Fibroblast of gingiva (primary cell): ENCODE data around the gene TENM4.

Experiments used
- DNase-seq: peaks from one replicate; pipeline ENCODE4 v3.0.0-alpha.2; 2011; ENCODE audit warnings: low read depth

TENM4 gene

DNA sequence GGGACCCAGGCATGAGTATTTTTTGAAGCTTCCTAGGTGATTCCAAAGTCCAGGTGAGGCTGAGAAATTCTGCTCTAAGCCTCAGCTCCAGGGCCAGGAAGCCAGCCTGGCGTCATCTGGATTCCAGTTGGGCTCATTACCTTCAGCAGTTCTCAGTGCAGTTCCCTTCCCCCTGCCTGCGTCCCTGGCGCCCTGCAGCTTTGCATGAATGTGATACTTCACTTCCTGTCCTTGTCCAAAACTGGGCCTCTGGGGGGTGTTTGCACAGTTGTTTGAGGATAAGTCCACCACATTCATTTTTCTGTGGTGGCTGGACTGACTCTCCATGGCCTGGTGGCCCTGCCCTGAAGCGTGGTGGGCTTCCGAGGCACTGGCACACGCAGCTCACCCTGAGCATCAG, 98.1 kb downstream of the TENM4 start:
- no peak for DNase-seq

DNA sequence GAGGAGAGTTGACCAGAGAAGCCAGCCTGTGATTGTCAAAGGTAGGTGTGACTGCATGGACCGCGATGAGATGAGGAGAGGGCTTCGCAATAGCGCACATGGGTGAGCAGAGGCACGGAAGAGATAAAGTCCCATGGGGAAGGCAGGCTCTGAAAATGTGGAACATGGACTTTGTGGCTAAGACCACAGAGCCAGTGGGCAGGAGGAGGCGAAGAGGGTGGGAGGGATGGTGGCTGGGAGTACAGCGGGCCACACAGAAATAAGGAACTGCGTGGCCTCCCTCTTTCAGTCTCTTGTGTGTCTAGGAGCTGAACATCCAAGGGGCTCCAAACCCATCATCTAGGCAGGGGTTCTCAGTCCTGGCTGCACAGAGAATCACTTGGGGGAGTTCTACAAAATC, 98.6 kb downstream of the TENM4 start:
- no peak for DNase-seq

DNA sequence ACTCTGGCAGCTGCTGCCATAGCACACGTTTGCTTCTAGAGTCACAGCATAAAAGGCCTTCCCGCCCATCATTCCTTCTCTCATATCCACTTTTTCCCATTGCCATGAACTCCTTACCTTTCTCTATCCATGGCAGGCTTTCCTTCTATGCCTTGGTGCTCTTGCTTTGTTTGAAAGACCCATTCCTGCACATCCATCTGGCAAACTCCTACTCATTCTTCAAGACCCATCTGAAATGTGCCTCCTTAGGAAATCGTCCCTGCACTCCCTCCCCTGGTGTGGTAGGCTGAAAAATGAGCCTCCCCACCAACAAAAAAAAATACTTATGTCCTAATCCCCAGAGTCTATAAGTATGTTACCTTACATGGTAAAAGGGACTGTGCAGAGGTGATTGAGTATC, 100.3 kb downstream of the TENM4 start:
- DNase-seq = no peak

DNA sequence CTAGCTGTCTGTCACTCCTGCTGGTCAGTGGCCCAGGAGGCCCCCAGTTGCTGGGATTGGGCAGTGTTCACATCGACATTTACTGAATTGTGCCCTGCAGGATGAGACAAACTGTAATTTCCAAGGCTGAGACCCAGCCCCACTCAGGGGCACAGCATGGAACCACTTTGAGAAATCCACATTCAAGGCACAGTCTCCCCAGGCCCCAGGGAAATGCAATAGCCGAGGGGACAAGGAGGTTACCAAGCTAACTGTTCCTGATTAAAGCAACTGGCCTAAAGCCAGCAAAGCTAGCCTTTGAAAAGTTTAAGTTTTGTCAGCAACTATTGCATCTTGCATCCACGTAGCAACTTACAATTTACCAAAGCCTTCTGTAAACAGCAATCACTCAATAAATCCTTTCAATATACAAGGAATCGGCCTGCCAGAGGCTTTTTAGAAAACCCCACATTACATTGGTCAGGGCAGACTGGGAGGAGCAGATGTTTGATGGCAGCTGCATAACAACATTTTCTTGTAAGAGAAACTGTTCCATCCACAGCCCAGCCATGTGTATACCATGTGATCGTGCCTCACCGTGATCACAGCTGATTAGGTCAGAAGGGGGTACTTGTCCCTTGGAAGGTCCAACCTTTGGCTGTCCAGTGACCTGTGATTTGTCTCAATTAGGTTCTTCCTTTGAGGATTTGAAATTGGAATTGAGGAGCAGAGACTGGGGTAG, 103.9 kb downstream of the TENM4 start:
- no peak for DNase-seq

DNA sequence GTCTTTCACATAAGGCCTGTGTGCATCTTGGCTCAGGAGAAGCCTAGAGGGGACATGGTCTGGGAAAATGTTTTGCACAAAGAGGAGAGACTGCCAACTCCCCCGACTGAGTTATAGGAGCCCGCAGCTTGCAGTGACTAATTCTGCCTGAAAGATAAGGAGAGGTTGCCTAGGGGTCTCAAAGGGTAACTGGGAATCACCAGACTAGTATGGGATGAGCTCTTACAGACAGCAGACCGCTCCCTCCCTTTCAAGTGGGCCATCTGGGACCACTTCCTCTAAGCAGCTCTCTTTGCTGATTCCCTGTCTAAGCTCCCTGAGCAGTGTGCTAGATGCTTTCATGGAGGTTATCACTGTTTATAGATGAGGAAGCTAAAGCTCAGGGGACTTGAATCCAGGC, 105.1 kb downstream of the TENM4 start:
- no peak for DNase-seq

GRCh38 chr11:79333355-79333754, 107.5 kb downstream of the TENM4 start:
- DNase-seq = no peak

- DNase-seq = no peak
Observed at GRCh38 chr11:79332017-79332416, 108.8 kb downstream of the TENM4 start.

DNA sequence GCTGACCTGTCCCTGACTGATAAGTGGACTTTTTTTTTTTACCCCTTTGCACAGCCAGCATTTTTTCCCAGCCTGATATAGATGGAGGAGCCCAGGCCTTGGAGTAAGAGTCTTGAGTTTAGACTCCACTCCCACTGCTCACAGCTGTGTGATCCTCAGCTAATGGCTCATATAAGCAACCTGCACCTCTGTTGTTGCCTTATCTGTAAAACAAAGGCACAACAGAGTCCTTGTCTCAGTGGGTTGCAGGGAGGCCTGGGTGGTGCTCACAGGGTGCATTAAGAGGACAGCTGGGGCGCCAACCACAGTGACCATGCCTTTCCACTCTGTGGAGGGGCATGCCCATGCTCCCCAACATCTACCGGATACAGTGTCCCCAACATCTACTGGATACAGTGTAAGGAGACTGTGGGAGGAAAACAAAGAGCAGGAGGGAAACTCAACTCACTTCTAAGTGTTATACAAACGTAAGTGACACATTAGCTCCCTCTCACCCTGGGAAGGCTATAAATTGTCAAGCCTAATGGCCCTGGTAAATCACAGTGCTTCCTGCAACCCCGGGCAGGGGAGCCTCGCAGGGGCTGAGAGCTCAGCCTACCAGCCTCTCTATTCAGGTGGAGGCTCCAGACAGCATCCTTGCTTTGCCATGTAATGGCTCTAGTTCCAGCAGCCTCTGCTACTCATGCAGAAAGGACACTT, 109.5 kb downstream of the TENM4 start:
- DNase-seq = no peak

- no peak for DNase-seq
Observed at GRCh38 chr11:79330651-79331050, 110.2 kb downstream of the TENM4 start.

- no peak for DNase-seq
Observed at GRCh38 chr11:79329561-79329960, 111.3 kb downstream of the TENM4 start.

DNA sequence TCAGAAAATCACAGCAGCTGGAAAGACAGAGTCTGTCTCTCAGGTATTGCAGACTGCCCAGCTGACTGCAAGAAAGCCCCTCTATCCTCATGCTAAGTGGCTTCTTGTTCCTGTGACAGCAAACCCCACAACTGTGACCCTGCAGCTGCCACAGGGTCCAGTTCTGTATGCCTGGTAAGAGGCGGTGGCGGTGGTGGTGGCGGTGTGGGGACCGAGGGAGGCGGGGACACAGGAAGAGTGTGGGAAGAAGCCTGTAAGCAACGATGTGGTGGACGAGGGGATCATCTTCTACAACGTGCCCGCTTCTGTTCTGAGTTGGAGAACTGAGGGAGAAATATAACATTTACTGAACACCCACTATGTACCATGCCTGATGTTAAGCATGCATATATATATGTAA, 112.4 kb downstream of the TENM4 start:
- no peak for DNase-seq

DNA sequence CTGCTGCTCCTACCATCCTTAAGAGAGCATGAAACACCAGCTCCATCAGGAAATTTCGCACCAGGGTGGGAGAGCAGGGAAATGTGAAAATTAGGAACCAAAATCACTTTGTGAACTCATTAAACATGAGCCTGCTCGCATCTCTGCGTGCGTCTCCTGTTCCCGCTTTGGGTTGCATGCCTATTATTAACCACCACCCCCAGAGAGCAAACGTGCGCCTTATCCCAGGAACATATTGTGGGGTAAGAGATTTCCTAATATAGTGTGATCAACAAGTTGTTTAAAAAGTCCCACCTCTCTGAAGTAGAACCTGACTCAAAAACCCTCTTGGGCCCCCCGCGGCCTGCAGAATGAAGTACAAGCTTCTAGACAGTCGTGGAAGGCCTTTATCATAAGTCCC, 115.0 kb downstream of the TENM4 start:
- DNase-seq = no peak

DNA sequence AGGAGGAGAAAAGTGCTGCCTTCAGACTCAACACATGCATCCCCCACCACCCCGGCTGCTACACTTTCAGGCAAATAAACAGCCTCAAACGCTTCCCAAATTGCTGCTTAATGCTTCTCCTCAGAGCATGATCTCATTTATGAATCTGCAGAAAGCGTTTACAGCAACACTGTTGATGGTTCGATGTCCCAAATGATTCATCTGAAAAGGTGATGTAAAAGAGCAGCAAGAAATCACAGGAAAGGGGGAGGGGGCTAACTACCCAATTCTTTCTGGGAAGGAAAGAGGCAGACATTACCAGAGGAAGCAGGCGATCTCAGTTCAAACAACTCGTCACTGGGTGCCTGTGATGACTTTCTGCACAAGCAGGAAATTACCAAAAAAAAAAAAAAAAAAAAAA, 119.6 kb downstream of the TENM4 start:
- DNase-seq = no peak

GRCh38 chr11:79314906-79315689, 125.7 kb downstream of the TENM4 start:
- no peak for DNase-seq

- DNase-seq = no peak
Observed at GRCh38 chr11:79313530-79313913, 127.3 kb downstream of the TENM4 start.

GRCh38 chr11:79312617-79313529, 128.0 kb downstream of the TENM4 start:
- DNase-seq = peak; percentile 26

GRCh38 chr11:79311461-79311860, 129.4 kb downstream of the TENM4 start:
- no peak for DNase-seq

DNA sequence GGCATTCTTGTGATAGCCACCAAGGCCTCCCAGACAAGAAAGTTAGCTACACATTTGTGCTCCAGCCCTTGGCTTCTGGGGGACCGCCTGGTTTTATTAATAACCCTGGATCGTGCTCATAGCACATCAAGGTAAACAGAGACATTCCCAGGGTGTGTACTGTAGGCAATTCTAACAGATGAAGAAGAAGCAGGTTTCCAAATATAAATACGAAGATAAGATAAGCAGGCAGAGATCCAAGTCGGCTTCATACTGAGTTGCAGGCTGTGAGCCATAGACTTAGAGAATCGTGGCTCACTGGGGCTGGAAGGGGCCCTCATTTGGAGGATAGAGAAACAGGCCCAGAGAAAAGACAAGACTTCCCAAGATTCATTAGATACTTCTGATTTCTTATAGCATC, 131.4 kb downstream of the TENM4 start:
- DNase-seq = no peak

GRCh38 chr11:79308429-79308828, 132.4 kb downstream of the TENM4 start:
- no peak for DNase-seq

- no peak for DNase-seq
Observed at GRCh38 chr11:79304599-79305212, 136.1 kb downstream of the TENM4 start.

GRCh38 chr11:79296141-79296540, 144.7 kb downstream of the TENM4 start:
- DNase-seq = no peak
